ENCODE measurements around the gene MAP2K4. TPM values are rescaled to one million over a fixed set of nuclear protein-coding genes. Genes with fewer than 3 reads are reported as not detected.
"Not testable (repeated sequence)": the region's sequence is repeated elsewhere in the genome, so short reads cannot be mapped to it uniquely, and the experiment has no call there.

Gene MAP2K4
- 28.7 and 33.1 TPM in 2 replicates for total RNA-seq (2014; rRNA removed)
- polyA plus RNA-seq (2012), result 9.4 TPM

GRCh38 chr17:12020642-12021622 lies at the start of gene MAP2K4:
Gene MAP2K4, plus strand, starts transcription at chr17:12020877. Its CDS starts 10 bp downstream, at chr17:12020887.
- DNase-seq (ENCODE audit: low read depth), result peak; percentile 83

- DNase-seq (ENCODE audit: low read depth), result not testable (repeated sequence)
Observed at GRCh38 chr17:11972741-11973140, 47.9 kb upstream of the MAP2K4 start.

GRCh38 chr17:11979795-11980194 lies 40.9 kb upstream of the MAP2K4 start:
- no peak for DNase-seq (ENCODE audit: low read depth)

DNA sequence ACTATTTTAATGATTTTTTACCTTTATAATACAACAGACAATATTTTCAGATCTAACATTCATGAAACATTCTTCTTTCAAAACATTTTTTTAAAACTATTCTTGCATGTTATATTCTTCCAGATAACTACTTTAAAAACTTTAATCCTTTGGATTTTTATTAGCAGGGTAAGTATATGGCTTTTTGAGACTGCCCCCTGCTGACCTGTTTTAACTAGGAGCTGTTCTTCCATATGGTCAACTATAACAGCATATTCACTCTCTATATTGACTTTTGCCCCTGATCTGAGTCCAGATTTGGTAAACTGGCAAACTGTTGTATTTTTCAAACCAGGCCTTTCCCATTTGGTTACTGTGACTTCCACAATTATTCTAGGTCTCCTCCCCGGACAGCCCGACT lies 39.9 kb upstream of the MAP2K4 start:
- DNase-seq (ENCODE audit: low read depth), result peak; percentile 3

- DNase-seq (ENCODE audit: low read depth), result no peak
Observed at GRCh38 chr17:11981862-11982261, 38.8 kb upstream of the MAP2K4 start.

GRCh38 chr17:11986179-11986941 lies 34.3 kb upstream of the MAP2K4 start:
- no peak for DNase-seq (ENCODE audit: low read depth)

- DNase-seq (ENCODE audit: low read depth), result peak; percentile 46
Observed at GRCh38 chr17:11986942-11987329, 33.7 kb upstream of the MAP2K4 start.

- no peak for DNase-seq (ENCODE audit: low read depth)
Observed at GRCh38 chr17:11990363-11990983, 30.2 kb upstream of the MAP2K4 start.

- DNase-seq (ENCODE audit: low read depth), result no peak
Observed at GRCh38 chr17:11991461-11991860, 29.2 kb upstream of the MAP2K4 start.

DNA sequence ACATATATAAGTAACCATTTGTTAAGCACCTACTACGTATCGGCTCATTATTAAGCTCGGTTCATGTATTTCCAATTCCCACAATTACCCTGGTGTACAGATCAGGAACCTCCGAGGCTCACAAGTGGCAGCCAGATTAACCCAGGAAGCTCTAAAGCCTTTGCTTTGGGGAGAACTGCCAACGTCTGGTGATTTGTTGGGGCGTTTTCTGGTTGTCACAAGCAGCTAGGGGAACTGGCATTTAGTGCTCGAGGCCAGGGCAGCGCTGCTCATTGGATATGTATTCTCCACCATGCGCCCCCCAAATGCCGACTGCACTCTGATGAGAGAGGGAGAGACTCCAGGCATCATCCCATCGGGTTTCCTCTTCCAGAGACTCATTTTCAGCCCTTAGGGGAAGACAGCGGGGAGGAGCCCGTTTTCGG lies 23.9 kb upstream of the MAP2K4 start:
- peak; percentile 61 for DNase-seq (ENCODE audit: low read depth)

- DNase-seq (ENCODE audit: low read depth), result peak; percentile 89
Observed at GRCh38 chr17:11997147-11997971, 23.3 kb upstream of the MAP2K4 start, which contains the start of gene ZNF18. Gene ZNF18, minus strand, starts transcription at chr17:11997475. Its CDS starts 4,646 bp downstream, at chr17:11992829.

DNA sequence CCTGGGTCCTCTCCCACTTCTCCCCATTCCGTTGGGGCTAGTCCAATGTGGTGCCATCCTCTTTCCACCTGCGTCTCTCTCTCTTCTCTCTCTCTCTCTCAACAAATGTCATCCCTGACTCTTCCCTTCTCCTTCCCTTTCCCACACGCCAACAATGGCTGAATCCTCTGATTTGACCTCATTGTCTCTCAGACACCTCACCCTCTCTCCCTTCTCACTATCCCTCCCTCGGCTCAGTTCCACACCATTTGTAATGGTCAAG lies 22.8 kb upstream of the MAP2K4 start:
- DNase-seq (ENCODE audit: low read depth), result no peak

DNA sequence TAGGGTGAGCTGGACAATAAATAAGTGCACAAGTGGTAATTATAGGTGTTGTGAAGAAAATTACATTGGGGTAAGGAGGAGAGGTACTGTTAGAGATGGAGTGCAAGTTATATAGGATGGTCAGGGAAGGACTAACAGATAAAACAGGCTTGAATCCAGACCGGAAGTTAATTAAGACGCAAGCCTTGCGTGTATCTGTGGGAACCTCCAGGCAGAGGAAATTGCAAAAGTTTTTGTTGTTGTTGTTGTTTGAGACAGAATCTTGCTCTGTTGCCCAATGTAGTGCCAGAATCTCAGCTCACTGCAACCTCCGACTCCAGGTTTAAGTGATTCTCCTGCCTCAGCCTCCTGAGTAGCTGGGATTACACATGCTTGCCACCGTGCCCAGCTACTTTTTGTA lies 21.0 kb upstream of the MAP2K4 start:
- no peak for DNase-seq (ENCODE audit: low read depth)

DNA sequence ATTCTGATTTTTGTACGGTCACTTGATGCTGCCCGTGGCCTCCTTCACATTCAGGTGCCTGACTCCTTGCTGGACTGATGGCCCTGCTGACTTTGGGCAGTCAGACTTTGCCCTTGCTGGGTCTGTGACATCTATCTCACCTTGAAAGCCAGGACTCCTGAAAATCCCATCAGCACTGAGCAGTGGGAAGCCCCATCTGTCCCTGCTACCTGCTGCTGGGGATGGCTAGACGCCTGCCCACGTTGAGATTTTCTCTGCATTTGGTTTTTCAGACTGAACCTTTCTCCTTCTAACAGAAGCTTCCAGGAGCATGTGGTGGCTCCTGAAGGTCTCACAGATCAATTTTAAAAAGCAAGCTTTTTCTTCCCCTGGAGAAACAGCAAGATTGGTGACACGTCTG lies 13.2 kb upstream of the MAP2K4 start:
- no peak for DNase-seq (ENCODE audit: low read depth)

GRCh38 chr17:12021623-12022140 lies 1.0 kb downstream of the MAP2K4 start:
- DNase-seq (ENCODE audit: low read depth), result no peak

DNA sequence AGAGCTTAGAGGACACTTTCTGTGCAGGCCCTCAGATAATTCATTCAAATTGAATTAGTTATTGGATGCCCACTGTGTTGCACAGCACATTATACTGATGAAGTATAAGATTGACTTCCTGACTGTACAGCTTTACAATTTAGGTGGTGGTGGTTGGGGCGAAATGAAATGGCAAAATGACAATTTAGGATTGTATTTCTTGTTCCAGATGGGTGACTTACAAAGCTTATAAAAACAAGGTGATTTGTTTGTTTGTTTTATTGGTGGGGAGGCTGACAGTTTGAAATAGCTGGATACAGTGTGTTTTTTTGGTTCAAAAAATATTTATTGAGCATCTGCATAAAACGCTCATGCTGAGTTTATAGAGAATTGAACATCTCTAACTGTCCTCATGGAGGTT lies 1.6 kb downstream of the MAP2K4 start:
- no peak for DNase-seq (ENCODE audit: low read depth)

DNA sequence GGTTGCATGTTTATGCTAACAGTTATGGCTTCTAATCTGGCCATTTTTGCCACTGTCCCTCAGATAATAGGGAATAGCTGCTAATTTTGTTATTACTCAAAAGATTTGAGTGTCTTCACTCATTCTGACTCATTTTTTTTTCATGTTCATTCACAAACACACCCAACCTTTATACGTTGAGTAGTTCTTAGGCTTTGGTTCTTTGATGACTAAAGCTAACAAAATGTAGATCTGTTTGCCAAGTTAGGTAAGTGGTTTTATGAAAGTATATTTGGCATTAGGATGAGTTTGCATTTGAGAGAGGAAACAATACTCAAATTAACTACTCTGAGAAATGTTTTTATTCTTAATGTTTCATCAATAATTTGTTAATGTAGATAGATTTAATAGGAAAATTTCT lies 3.6 kb downstream of the MAP2K4 start:
- DNase-seq (ENCODE audit: low read depth), result peak; percentile 71

- no peak for DNase-seq (ENCODE audit: low read depth)
Observed at GRCh38 chr17:12027658-12028057, 7.0 kb downstream of the MAP2K4 start.

DNA sequence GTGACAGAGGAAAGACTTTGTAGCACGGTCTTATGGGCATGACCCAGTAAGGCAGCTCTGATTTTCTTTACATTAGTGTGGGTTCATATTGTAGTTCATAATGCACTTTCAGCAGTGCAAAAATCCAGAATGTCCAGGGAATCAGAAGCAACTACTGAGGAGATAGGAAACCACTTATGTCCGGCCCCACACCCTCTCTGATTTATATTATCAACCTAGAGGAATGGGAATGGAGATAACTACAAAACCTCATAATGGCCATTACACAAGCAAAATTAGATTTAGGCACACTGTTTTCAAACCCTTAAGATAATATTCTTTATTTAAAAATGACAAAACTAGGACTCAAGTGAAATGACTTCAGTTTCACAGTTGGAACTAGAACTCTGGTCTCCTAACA lies 7.9 kb downstream of the MAP2K4 start:
- DNase-seq (ENCODE audit: low read depth), result no peak

- no peak for DNase-seq (ENCODE audit: low read depth)
Observed at GRCh38 chr17:12034538-12034937, 13.9 kb downstream of the MAP2K4 start.

DNA sequence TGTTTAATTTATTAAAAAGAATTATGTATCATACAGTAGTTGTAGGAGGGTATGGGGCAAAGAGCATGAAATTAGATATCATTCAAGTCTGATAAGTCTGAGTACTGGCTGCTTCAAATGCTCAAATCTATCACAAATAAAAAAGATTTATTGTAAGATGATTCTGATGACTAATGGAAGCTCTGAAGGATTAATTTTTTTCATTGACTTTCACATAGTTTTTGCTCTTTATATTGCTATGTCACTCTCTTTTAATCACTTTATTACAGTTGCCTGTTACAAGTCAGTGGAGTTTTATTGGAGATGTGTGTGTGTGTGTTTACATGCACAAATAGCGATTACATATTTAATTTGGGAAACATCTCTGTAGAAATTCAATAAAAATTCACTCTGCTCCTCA lies 15.0 kb downstream of the MAP2K4 start:
- DNase-seq (ENCODE audit: low read depth), result no peak

Measured in LHCN-M2 (cell line).